SK-N-MC (cell line): ENCODE measurements around the gene PDE4C.
A peak's percentile ranks its signal among the peaks of the same experiment; 100 is the strongest.

Source experiments
- DNase-seq: peaks from one replicate; pipeline ENCODE4 v3.0.0-alpha.2; 2011; ENCODE audit warnings: low read depth, low spot score
- H3K27ac ChIP-seq: fragments of 200-600 bp; sonication (generic); 2 replicates; pipeline ENCODE4 v1.5.1; 2016; ENCODE audit warnings: mixed run types
- H3K36me3 ChIP-seq: fragments of 200-600 bp; sonication (generic); 2 replicates; pipeline ENCODE4 v1.6.1; 2017; ENCODE audit warnings: antibody characterized with exemption, low read length, mixed read lengths; ENCODE audit not compliant: insufficient read depth
- H3K4me3 ChIP-seq: fragments of 200-600 bp; sonication (generic); 2 replicates; pipeline ENCODE4 v1.5.1; 2016
- H3K9ac ChIP-seq: fragments of 200-600 bp; sonication (generic); 2 replicates; pipeline ENCODE4 v1.8.0; 2017; ENCODE audit warnings: mixed run types, mixed read lengths; ENCODE audit not compliant: insufficient read length
- H3K9me3 ChIP-seq: fragments of 200-600 bp; sonication (generic); 2 replicates; pipeline ENCODE4 v1.6.1; 2017; ENCODE audit warnings: low read depth, mild to moderate bottlenecking, antibody characterized with exemption, low read length, moderate library complexity, mixed read lengths
- EZH2 ChIP-seq: fragments of 200-600 bp; sonication (generic); IDR thresholded peaks from one replicate; pipeline ENCODE4 v1.6.1; 2017; ENCODE audit warnings: antibody characterized with exemption
- FOXP2 ChIP-seq: optimal IDR thresholded peaks from 2 replicates; pipeline ENCODE3; 2011; ENCODE audit warnings: mild to moderate bottlenecking, moderate library complexity; ENCODE audit not compliant: insufficient read depth; ENCODE audit errors: extremely low read length, control extremely low read depth
- POLR2AphosphoS5 ChIP-seq: IDR thresholded peaks from 2 replicates; pipeline ENCODE4 v1.6.1; 2012; ENCODE audit warnings: mild to moderate bottlenecking, low read depth, low read length, borderline replicate concordance

PDE4C gene

GRCh38 chr19:18225702-18226468, at the start of gene PDE4C:
TSS of gene PDE4C (minus strand) at chr19:18226438. CDS start at chr19:18226415, 23 bp downstream.
- no peaks in the 10 kb centered on the region for H3K36me3 ChIP-seq
- no peak for TF ChIP-seq POLR2AphosphoS5
- no peak for TF ChIP-seq EZH2
- no peak for TF ChIP-seq FOXP2
- peak within 1 kb of the TSS; percentile 77 for H3K4me3 ChIP-seq
- H3K9ac ChIP-seq = no peak within 1 kb of the TSS
- no peaks in the 10 kb centered on the region for H3K9me3 ChIP-seq
- H3K27ac ChIP-seq = no peak within 1 kb of the TSS
- DNase-seq = no peak

DNA sequence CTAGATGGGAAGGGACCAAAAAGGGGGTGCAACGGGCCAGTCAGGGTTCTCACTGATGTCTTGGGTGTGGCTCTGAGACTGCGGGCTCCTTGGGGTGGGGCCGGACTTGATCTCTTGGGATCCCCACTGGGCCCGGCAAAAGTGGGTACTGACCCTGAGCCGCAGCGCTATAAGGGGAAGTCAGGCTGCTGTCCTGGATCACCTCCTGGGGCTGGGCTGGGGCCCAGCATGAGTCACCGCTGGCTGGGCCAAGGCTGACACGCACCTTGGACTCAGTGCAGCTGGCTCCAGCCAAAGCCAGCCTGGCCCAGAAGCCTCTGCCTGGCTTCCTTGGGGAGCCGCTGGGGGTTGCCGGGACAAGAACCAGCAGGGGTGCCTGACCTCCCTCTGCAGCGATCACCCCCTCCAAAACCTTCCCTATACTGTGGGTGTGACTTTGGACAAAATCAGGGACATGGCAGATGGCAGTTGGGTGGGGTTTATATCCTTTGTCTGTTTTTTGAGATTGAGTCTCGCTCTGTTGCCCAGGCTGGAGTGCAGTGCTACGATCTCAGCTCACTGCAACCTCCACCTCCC, 48.6 kb upstream of the PDE4C start:
- no peak overlapping the region for H3K27ac ChIP-seq
- DNase-seq = no peak
- H3K4me3 ChIP-seq = no peak overlapping the region

GRCh38 chr19:18274219-18274780, 48.1 kb upstream of the PDE4C start, which contains the start of gene IQCN:
TSS of gene IQCN (minus strand) at chr19:18274452. CDS start at chr19:18269478, 4,974 bp downstream.
- Histone ChIP-seq H3K27ac (no peak within 1 kb of the TSS), H3K4me3 (no peak within 1 kb of the TSS)
- no peak for DNase-seq

More for the DNA sequence above, 48.6 kb upstream of the PDE4C start:
- TF ChIP-seq POLR2AphosphoS5 = no peak
- TF ChIP-seq EZH2 = no peak
- TF ChIP-seq FOXP2 = no peak
- Histone ChIP-seq H3K9ac (no peak overlapping the region), H3K9me3 (no peaks in the 10 kb centered on the region), H3K36me3 (peaks cover 11% of the 10 kb centered on the region)

DNA sequence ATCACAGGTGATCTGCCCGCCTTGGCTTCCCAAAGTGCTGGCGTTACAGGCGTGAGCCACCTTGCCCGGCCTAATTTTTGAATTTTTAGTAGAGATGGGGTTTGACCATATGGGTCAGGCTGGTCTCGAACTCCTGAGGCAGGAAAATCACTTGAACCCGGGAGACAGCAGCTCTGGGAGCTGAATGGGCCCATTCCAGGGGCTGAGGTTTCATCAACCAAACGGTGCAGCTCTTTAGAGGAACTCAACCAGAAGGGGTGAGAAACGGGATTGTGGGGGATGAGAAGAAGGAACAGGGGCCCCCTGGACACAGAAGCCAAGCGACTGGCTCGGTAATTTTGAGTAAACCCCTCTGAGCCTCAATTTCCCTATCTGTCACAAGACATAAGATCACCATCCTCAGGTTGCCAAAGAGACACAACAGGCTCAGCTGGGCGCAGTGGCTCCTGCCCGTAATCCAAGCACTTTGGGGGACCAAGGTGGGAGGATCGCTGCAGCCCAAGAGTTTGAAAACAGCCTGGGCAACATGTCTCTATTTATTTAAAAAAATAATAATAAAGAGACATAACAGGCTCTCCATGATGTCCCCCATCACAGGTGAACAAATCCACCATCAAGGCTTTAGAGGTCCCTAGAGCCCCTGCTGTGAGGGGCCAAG, 47.5 kb upstream of the PDE4C start:
- Histone ChIP-seq H3K36me3 (peaks cover 6% of the 10 kb centered on the region), H3K9ac (no peak overlapping the region), H3K27ac (no peak overlapping the region), H3K9me3 (no peaks in the 10 kb centered on the region), H3K4me3 (no peak overlapping the region)
- DNase-seq = no peak
- TF ChIP-seq FOXP2 (no peak), EZH2 (no peak), POLR2AphosphoS5 (no peak)

More at GRCh38 chr19:18274219-18274780, 48.1 kb upstream of the PDE4C start, which contains the start of gene IQCN:
- Histone ChIP-seq H3K36me3 (peaks cover 11% of the 10 kb centered on the region), H3K9me3 (no peaks in the 10 kb centered on the region), H3K9ac (no peak within 1 kb of the TSS)
- no peak for TF ChIP-seq FOXP2
- TF ChIP-seq POLR2AphosphoS5 = no peak
- TF ChIP-seq EZH2 = no peak

DNA sequence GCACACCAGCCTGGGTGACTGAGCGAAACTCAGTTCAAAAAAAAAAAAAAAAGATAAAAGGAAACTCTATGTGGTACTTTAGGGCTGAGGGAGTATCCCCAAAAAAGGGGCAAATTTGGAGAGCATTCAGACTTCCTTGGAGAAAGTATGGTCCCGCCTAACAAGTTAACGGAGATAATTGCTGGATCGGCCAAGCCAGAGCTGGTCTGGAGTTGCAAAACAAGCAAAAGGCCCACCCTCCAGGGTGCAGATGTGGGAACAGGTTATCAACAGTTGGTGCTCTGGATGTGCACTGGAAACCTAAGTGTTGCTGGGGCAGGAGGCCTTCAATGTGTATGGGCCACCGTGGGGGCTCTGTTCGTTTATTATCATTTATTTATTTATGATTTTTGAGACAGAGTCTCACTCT, 45.2 kb upstream of the PDE4C start:
- Histone ChIP-seq H3K27ac (no peak overlapping the region), H3K9ac (no peak overlapping the region), H3K36me3 (no peaks in the 10 kb centered on the region), H3K9me3 (no peaks in the 10 kb centered on the region), H3K4me3 (no peak overlapping the region)
- DNase-seq = no peak
- no peak for TF ChIP-seq POLR2AphosphoS5
- TF ChIP-seq EZH2 = no peak
- no peak for TF ChIP-seq FOXP2

- no peaks in the 10 kb centered on the region for H3K36me3 ChIP-seq
- TF ChIP-seq EZH2 (no peak), POLR2AphosphoS5 (no peak), FOXP2 (no peak)
Measured at GRCh38 chr19:18270326-18270725, 44.1 kb upstream of the PDE4C start.

GRCh38 chr19:18269070-18269723, 43.0 kb upstream of the PDE4C start:
- Histone ChIP-seq H3K9ac (no peak overlapping the region), H3K36me3 (no peaks in the 10 kb centered on the region), H3K9me3 (no peaks in the 10 kb centered on the region), H3K27ac (no peak overlapping the region), H3K4me3 (no peak overlapping the region)
- DNase-seq = no peak
- TF ChIP-seq EZH2 (no peak), FOXP2 (no peak), POLR2AphosphoS5 (no peak)

More at GRCh38 chr19:18270326-18270725, 44.1 kb upstream of the PDE4C start:
- DNase-seq = no peak
- Histone ChIP-seq H3K9me3 (no peaks in the 10 kb centered on the region), H3K27ac (no peak overlapping the region), H3K9ac (no peak overlapping the region), H3K4me3 (no peak overlapping the region)
